Brain microvascular endothelial cell (primary cell): ENCODE measurements around the gene PLXNA2.

Experiments
- DNase-seq: peaks from one replicate; pipeline ENCODE4 v3.0.0-alpha.2; 2020
- H3K27ac ChIP-seq: fragments of 250-450 bp; sonication (Bioruptor Pico); 2 replicates; pipeline ENCODE4 v1.5.1; 2020; ENCODE audit warnings: mild to moderate bottlenecking, moderate library complexity
- H3K27me3 ChIP-seq: fragments of 250-450 bp; sonication (Bioruptor Pico); replicated peaks from 2 replicates; pipeline ENCODE4 v1.5.1; 2020; ENCODE audit warnings: mild to moderate bottlenecking
- H3K36me3 ChIP-seq: fragments of 250-450 bp; sonication (Bioruptor Pico); replicated peaks from 2 replicates; pipeline ENCODE4 v1.5.1; 2020; ENCODE audit warnings: mild to moderate bottlenecking
- H3K4me3 ChIP-seq: 2 replicates; pipeline ENCODE4 v1.5.1; 2011; ENCODE audit warnings: low read depth, mild to moderate bottlenecking, control low read depth, low read length, moderate library complexity
- in situ Hi-C: cut with HindIII; loops from 2 replicates; pipeline ENCODE4 v1.10.0; 2017; ENCODE audit warnings: low sequenced_read_pairs, low pct_ligation_motif_present
- TF ChIP-seq, protein P1 (sequence below): IDR thresholded peaks from 2 replicates; pipeline ENCODE4 v1.5.1; 2011; ENCODE audit warnings: low read depth, mild to moderate bottlenecking, moderate library complexity, low read length, control low read depth, inconsistent platforms; ENCODE audit errors: missing control alignments

PLXNA2 gene

GRCh38 chr1:208242941-208243526, 1.1 kb downstream of the PLXNA2 start:
- DNase-seq = no peak
- Histone ChIP-seq H3K27me3 (no peaks in the 10 kb centered on the region), H3K4me3 (peak overlapping the region; percentile 85), H3K36me3 (no peaks in the 10 kb centered on the region), H3K27ac (peak overlapping the region; percentile 21)
- in situ Hi-C loops = no loop called here
- TF ChIP-seq, protein P1, sequence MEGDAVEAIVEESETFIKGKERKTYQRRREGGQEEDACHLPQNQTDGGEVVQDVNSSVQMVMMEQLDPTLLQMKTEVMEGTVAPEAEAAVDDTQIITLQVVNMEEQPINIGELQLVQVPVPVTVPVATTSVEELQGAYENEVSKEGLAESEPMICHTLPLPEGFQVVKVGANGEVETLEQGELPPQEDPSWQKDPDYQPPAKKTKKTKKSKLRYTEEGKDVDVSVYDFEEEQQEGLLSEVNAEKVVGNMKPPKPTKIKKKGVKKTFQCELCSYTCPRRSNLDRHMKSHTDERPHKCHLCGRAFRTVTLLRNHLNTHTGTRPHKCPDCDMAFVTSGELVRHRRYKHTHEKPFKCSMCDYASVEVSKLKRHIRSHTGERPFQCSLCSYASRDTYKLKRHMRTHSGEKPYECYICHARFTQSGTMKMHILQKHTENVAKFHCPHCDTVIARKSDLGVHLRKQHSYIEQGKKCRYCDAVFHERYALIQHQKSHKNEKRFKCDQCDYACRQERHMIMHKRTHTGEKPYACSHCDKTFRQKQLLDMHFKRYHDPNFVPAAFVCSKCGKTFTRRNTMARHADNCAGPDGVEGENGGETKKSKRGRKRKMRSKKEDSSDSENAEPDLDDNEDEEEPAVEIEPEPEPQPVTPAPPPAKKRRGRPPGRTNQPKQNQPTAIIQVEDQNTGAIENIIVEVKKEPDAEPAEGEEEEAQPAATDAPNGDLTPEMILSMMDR = peak; percentile 22

GRCh38 chr1:208242146-208242545, 2.0 kb downstream of the PLXNA2 start:
- Histone ChIP-seq H3K27ac (no peak overlapping the region), H3K4me3 (peak overlapping the region; percentile 85), H3K36me3 (no peaks in the 10 kb centered on the region), H3K27me3 (no peaks in the 10 kb centered on the region)
- in situ Hi-C loops = no loop called here
- DNase-seq = no peak
- TF ChIP-seq, protein P1 = no peak

DNA sequence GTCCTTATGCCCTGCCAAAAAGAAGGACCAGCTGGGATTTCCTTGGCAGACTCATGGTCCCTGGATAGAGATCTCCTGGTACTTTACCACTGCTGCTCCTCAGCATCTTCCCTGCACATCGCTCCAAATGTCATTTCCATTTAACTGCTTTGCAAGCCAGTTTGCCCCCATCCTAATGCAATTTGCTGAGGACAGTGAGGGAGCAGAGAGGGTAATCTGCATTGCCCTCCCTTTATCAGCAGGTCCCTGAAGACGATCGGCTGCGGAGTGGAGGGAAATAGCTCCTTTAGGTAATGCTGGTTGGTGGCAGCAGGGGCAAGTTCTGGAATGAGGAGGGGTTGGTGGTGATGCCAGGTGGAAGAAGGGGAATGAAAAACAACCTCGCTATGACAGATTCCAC, 2.7 kb downstream of the PLXNA2 start:
- H3K27ac ChIP-seq = no peak overlapping the region
- H3K36me3 ChIP-seq = no peaks in the 10 kb centered on the region
- in situ Hi-C loops = no loop called here
- no peak for DNase-seq
- TF ChIP-seq, protein P1 = no peak
- H3K27me3 ChIP-seq = no peaks in the 10 kb centered on the region
- H3K4me3 ChIP-seq = peak overlapping the region; percentile 85

DNA sequence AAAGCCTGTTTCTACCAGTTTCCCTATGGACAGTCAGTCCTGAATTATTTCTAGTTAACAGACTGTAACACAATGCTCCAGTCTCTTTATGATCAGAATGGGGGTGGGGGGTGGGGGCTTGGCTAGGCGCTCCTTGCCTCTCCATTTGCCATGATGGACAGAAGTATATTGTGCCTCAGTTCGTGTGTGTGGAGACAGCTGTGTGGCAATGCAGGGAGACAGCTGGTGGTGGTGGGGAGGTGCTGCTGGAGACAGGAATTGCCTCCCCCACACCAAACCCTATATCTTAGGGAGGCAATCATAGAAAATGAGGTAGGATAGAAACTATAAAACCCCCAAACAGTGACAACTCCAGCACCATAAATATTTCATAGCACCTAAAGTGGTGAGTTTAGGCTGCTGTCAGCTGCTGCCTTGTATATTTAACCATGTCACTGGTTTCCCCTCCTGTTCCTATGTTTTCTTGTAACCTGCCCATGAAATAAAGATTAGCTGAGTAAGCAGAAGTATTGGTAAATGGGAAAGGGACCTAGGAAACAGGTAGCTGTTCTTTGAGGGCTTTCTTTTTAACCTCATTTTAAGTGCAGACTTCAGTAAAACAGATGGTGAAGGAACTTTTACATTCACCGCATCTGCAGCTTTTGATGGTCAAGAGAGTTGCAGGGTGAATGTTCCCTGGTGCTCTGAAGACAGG, 3.4 kb downstream of the PLXNA2 start:
- no peak overlapping the region for H3K27ac ChIP-seq
- DNase-seq = no peak
- H3K4me3 ChIP-seq = no peak overlapping the region
- no peaks in the 10 kb centered on the region for H3K27me3 ChIP-seq
- TF ChIP-seq, protein P1 = no peak
- no peaks in the 10 kb centered on the region for H3K36me3 ChIP-seq
- in situ Hi-C loops = no loop called here

GRCh38 chr1:208239473-208240381, 4.5 kb downstream of the PLXNA2 start:
- H3K36me3 ChIP-seq = no peaks in the 10 kb centered on the region

More at GRCh38 chr1:208239473-208240381, 4.5 kb downstream of the PLXNA2 start:
- Histone ChIP-seq H3K27ac (no peak overlapping the region), H3K4me3 (peak overlapping the region; percentile 3), H3K27me3 (no peaks in the 10 kb centered on the region)
- in situ Hi-C loops = no loop called here
- TF ChIP-seq, protein P1 = no peak
- no peak for DNase-seq
